ENCODE results near the gene SLC9A4.

GRCh38 chr2:102485147-102485785, 12.2 kb downstream of the SLC9A4 start:
- no peak for TF ChIP-seq CTCF (conservative IDR thresholded peaks at IDR 0.05; ENCODE audit: low read length)
- no peak for TF ChIP-seq EZH2phosphoT487 (IDR thresholded peaks at IDR 0.05; ENCODE audit: borderline replicate concordance, low read depth, low read length)
